Panc1 (cell line): ENCODE results near the gene CBX3. TPM values are rescaled to one million over a fixed set of nuclear protein-coding genes. Genes with fewer than 3 reads are reported as not detected.

Experiments used
- ATAC-seq: fragments of 200-7000 bp; cut with Tn5 transposase; 2 replicates; pipeline ENCODE4 v1.9.1; 2020; ENCODE audit warnings: mild to moderate bottlenecking, moderate library complexity
- BruUV-seq: library from RNA; stranded (reverse); fragments of 400-500 nt; replicated peaks from 2 replicates; lab custom pipeline; 2021; lab: Mats Ljungman, UMichigan
- CTCF ChIA-PET: fragments of 300-600 bp; sonication (Branson Sonifier 250); formaldehyde crosslinking; loops from one replicate; lab custom pipeline; 2022; ENCODE audit warnings: antibody characterized with exemption; lab: Charles Lee
- POLR2A ChIA-PET: fragments of 300-600 bp; sonication (Branson Sonifier 250); formaldehyde crosslinking; loops from one replicate; lab custom pipeline; 2022; ENCODE audit warnings: antibody characterized with exemption; lab: Charles Lee
- DNase-seq: peaks from one replicate; pipeline ENCODE4 v3.0.0-alpha.2; 2010; ENCODE audit warnings: low read depth, low spot score
- H3K27ac ChIP-seq: 2 replicates; pipeline ENCODE4 v1.5.1; 2011; ENCODE audit warnings: mild to moderate bottlenecking, low read length, inconsistent platforms
- H3K27me3 ChIP-seq: fragments of 200-500 bp; sonication (Bioruptor generic); 2 replicates; pipeline ENCODE4 v1.6.0; 2014; ENCODE audit warnings: low read length, inconsistent platforms; ENCODE audit not compliant: control insufficient read depth, insufficient read depth
- H3K36me3 ChIP-seq: fragments of 200-500 bp; sonication (Bioruptor generic); 2 replicates; pipeline ENCODE4 v1.5.1; 2014; ENCODE audit warnings: inconsistent platforms, mild to moderate bottlenecking, low read length, moderate library complexity; ENCODE audit not compliant: control insufficient read depth, insufficient read depth
- H3K4me1 ChIP-seq: 2 replicates; pipeline ENCODE4 v1.5.1; 2011; ENCODE audit warnings: inconsistent platforms, mild to moderate bottlenecking, low read length, moderate library complexity; ENCODE audit not compliant: control insufficient read depth, insufficient read depth
- H3K4me3 ChIP-seq, 2 experiments: 2 replicates each; pipeline ENCODE4 v1.5.1; 2011 to 2012; ENCODE audit warnings: low read depth in 2 of 2, low read length in 2 of 2, mild to moderate bottlenecking in 2 of 2, inconsistent platforms in 1 of 2, moderate library complexity in 1 of 2
- H3K9me3 ChIP-seq: fragments of 200-500 bp; sonication (Bioruptor generic); 2 replicates; pipeline ENCODE4 v1.5.1; 2014; ENCODE audit warnings: low read depth, mild to moderate bottlenecking, inconsistent platforms, low read length, moderate library complexity; ENCODE audit not compliant: control insufficient read depth, insufficient read depth
- POLR2AphosphoS5 ChIP-seq: IDR thresholded peaks from 2 replicates; pipeline ENCODE4 v1.6.1; 2012; ENCODE audit warnings: mild to moderate bottlenecking, low read depth, low read length, moderate library complexity
- REST ChIP-seq, 2 experiments: IDR thresholded peaks; 2 replicates each; pipeline ENCODE4 v1.6.1; 2011 to 2012; ENCODE audit warnings: low read depth in 2 of 2, control low read depth in 1 of 2, low read length in 1 of 2, mild to moderate bottlenecking in 1 of 2, moderate library complexity in 1 of 2; ENCODE audit not compliant: insufficient read depth in 1 of 2
- SIN3A ChIP-seq: IDR thresholded peaks from 2 replicates; pipeline ENCODE4 v1.6.1; 2012; ENCODE audit warnings: low read depth, mild to moderate bottlenecking, low read length, moderate library complexity, borderline replicate concordance; ENCODE audit not compliant: insufficient read depth
- TCF7L2 ChIP-seq: IDR thresholded peaks from 2 replicates; pipeline ENCODE4 v1.6.1; 2011; ENCODE audit warnings: mild to moderate bottlenecking, low read depth, low read length, inconsistent platforms
- in situ Hi-C: cut with HindIII; loops from 2 replicates; pipeline ENCODE4 v1.10.0; 2016; ENCODE audit warnings: low sequenced_read_pairs, low pct_unique_long_range_greater_than_20kb
- intact Hi-C: fragments of 100-400 bp; cut with micrococcal nuclease; formaldehyde crosslinking; loops from one replicate; pipeline ENCODE4 v1.10.0; 2022; ENCODE audit not compliant: unreplicated experiment
- total RNA-seq: library from RNA; stranded (reverse); gene quantifications from one replicate; pipeline ENCODE4 v1.2.1, GENCODE V29; 2021; ENCODE audit not compliant: unreplicated experiment
- TF ChIP-seq, protein P1 (sequence below): fragments of 450-650 bp; IDR thresholded peaks from 2 replicates; pipeline ENCODE4 v1.5.1; 2017; ENCODE audit warnings: mild to moderate bottlenecking

The CBX3 gene
- total RNA-seq, 1 experiment from 2014 or later: 308 TPM

- intact Hi-C loops (no loop called here), in situ Hi-C loops (no loop called here)
- CTCF ChIA-PET: no interaction called here
- Histone ChIP-seq H3K27ac (peak overlapping the region; percentile 51), H3K36me3 (no peaks in the 10 kb centered on the region), H3K4me3 (no peak overlapping the region), H3K4me1 (peaks cover 17% of the 10 kb centered on the region), H3K27me3 (no peaks in the 10 kb centered on the region), H3K9me3 (no peaks in the 10 kb centered on the region)
- TF ChIP-seq, protein P1, sequence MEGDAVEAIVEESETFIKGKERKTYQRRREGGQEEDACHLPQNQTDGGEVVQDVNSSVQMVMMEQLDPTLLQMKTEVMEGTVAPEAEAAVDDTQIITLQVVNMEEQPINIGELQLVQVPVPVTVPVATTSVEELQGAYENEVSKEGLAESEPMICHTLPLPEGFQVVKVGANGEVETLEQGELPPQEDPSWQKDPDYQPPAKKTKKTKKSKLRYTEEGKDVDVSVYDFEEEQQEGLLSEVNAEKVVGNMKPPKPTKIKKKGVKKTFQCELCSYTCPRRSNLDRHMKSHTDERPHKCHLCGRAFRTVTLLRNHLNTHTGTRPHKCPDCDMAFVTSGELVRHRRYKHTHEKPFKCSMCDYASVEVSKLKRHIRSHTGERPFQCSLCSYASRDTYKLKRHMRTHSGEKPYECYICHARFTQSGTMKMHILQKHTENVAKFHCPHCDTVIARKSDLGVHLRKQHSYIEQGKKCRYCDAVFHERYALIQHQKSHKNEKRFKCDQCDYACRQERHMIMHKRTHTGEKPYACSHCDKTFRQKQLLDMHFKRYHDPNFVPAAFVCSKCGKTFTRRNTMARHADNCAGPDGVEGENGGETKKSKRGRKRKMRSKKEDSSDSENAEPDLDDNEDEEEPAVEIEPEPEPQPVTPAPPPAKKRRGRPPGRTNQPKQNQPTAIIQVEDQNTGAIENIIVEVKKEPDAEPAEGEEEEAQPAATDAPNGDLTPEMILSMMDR: no peak
- TF ChIP-seq POLR2AphosphoS5 (no peak), REST (IDR thresholded peaks at IDR 0.05; ENCODE audit: insufficient read depth in 1 of 2, low read depth in 2 of 2, low read length in 1 of 2) (no peak), TCF7L2 (no peak), SIN3A (no peak)
- ATAC-seq (peak; percentile 58), DNase-seq (no peak)
- no TSS peak for BruUV-seq
- POLR2A ChIA-PET: interaction anchor here (0.7 kb wide), 1 partner anchor 153 kb away, joined by 3 read pairs; no protein-coding TSS in a partner anchor
Observed at GRCh38 chr7:26167303-26167934, 34.1 kb upstream of the CBX3 start.

- no peak for TF ChIP-seq POLR2AphosphoS5
- TF ChIP-seq, protein P1: peak; percentile 33; the same call in 1 of the 2 replicates
- ATAC-seq: no peak
- no peak overlapping the region for H3K27ac ChIP-seq
- H3K36me3 ChIP-seq: no peaks in the 10 kb centered on the region
- intact Hi-C loops (no loop called here), in situ Hi-C loops (no loop called here)
- CTCF ChIA-PET: no interaction called here
- POLR2A ChIA-PET: no interaction called here
- no peaks in the 10 kb centered on the region for H3K9me3 ChIP-seq
- DNase-seq: no peak
- no TSS peak for BruUV-seq
- H3K27me3 ChIP-seq: no peaks in the 10 kb centered on the region
- no peak overlapping the region for H3K4me3 ChIP-seq
- peaks cover 18% of the 10 kb centered on the region for H3K4me1 ChIP-seq
Observed at GRCh38 chr7:26168458-26169023, 33.0 kb upstream of the CBX3 start.
